GM19463 (cell line): Measurements from ENCODE around the gene B3GAT1.

Experiments
- ATAC-seq: cut with Tn5 transposase; IDR thresholded peaks from one replicate; pipeline ENCODE4 v1.9.1; 2021; ENCODE audit warnings: mild to moderate bottlenecking, moderate library complexity; ENCODE audit not compliant: unreplicated experiment

The B3GAT1 gene

DNA sequence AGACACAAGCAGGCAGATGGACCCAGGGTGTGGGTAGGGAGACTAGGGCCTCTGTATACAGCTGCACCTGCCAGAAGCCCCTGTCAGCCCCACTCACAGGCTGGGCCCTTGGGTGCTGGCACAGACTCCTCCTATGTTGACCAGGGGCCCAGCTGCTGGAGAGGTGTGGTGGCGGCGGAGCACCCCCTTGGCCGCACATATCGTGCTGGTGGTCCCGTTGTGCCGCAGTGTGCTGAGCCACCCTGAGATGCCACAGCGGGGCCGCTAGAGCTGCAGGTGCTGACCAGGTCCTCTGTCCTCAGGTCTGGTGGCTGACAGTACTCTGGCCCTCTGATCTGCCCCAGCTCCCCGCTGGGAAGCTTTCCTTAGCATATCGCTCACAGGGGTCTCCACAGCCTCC, 30.2 kb upstream of the B3GAT1 start:
- ATAC-seq = no peak

DNA sequence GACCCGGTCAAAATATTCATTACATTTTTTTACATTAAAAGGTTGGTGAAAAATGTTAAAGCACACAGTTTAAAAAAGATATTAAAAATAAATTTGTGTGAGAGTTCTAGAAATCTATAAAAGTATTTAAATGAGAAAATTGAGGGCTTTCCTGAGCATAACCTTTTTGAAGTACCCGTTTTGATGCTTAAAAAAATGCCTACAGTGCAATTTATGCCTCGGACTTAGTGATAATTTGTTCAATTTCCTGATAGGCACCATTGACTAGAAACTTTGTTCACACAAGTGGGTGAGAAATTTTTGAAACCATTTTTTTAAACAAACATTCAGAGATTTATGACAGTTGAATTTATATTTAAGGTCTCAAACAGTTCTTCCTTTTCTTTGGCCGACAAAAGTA, 29.7 kb upstream of the B3GAT1 start:
- no peak for ATAC-seq

GRCh38 chr11:134441281-134441680, 29.2 kb upstream of the B3GAT1 start:
- no peak for ATAC-seq

- ATAC-seq = no peak
Measured at GRCh38 chr11:134440851-134441250, 28.8 kb upstream of the B3GAT1 start.

GRCh38 chr11:134438542-134439537, 26.8 kb upstream of the B3GAT1 start:
- no peak for ATAC-seq

- ATAC-seq = no peak
Measured at GRCh38 chr11:134437821-134438220, 25.8 kb upstream of the B3GAT1 start.

GRCh38 chr11:134436781-134437180, 24.7 kb upstream of the B3GAT1 start:
- ATAC-seq = no peak

GRCh38 chr11:134433806-134434205, 21.8 kb upstream of the B3GAT1 start:
- no peak for ATAC-seq

- ATAC-seq = no peak
Measured at GRCh38 chr11:134433251-134433650, 21.2 kb upstream of the B3GAT1 start.

DNA sequence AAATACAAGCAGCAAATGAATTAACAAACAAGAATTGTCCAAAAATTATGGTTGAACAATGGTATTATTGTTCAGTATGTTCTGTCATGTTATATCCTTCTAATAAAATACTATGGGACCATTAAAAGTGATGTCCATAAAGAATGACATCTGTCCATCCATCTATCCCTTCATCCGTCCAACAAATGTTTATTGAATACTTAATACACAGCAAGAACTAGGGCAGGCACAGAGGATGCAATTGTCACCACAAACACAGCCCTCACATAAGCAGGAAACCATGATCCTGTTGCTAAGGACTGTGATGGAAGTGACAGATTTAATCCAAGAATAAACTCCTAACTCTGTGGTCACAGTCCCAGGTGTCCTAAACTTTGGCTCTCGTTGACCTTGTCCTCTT, 20.7 kb upstream of the B3GAT1 start:
- no peak for ATAC-seq

DNA sequence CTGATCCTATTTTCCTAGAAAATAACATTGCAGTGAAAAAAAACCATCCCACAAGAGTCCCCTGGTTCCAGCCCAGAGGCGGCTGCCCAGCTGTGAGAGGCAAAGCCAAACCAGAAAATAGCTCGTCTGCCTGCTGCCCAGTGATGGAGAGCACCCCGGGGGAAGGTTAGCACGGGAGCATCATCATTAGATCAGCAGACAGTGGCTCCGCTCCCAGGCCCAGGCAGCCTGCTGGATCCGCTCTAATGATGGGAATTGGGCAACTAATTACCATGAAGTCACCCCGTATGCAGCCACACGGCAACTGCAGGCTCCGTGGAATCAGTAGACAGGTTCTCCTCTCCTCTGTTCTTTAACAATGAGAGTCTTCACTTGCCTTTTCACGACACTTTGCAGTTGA, 17.1 kb upstream of the B3GAT1 start:
- ATAC-seq = no peak

GRCh38 chr11:134425816-134426536, 13.9 kb upstream of the B3GAT1 start:
- no peak for ATAC-seq

DNA sequence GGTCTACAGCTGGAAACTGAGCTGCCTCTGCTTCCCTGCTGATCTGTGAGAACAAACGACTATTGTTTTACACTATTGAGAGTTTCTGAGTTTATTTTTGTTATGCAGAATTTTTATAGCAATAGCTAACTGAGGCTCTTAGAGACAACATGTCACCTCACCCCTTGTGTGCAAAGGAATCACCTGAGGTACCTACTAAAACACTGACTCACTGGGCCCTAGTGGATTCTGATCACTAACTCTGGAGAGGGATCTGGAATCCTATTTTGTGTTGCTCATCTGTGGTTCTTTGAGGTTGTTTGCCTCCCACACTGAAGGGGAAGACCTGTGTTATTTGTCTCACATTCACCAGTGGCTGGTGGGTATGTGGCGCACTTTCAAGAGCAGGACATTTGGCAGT, 13.4 kb upstream of the B3GAT1 start:
- no peak for ATAC-seq

DNA sequence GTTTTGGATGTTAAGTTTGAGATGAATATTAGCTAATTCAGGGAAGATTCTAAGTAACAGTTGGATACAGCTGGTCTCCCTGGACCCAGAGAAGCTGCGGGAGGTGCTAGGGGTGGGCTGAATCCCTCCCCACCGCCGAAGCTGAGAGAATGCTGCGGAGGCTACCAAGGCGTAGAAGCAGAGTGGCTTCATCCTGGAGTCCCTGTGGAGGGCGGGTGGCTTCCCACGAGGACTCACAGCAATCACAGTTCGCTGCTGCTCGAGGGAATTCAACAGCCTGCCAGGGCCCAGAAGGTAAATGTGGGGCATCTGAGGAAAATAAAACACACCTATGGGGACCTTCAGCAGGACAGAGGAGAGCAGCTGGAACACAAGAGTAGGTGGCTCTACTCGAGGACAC, 11.1 kb upstream of the B3GAT1 start:
- ATAC-seq = no peak

DNA sequence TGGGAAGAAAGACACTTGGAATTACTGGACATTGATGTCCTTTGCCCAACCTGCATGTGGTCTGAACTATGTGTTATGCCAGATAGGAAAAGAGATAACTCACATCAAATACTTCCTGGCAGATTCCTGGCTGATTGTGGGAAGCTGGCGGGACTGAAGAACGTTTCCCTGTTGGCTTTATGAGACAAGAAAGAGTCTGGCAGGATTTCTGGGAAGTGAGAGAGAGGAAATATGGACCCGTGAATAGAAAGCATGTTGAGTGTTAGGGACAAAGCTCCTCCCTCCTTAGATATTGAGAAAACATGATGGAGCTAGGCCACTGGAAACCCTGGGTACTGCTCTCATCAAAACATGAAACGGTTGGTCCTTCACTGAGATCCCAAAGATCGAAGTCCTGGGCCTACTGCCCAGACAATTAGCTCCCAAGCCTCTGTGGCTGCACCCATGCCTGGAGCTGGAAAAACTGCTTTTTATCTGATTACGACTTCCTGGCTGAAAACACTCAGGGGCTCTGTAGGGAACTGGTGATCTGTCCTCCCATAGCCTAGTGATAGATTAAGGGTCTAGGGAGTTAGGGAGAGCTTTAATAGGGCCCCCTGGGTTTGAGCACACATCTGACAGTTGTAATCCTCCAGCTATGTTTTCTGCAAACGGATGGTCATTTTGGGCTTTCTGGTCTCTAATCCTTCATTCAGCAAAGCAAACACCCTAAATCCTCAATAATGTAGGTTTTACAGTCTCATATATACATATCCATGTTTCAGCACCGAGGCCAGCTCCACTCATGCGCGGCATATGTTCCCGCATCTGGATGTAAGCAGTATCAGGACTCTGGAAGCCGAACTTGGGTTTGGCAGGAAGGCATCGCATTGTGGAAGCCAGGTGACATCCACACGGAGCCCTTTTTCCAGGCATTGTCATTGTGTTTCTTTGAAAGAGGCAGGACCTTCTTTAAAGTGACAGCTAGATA, 6.1 kb upstream of the B3GAT1 start:
- ATAC-seq = no peak

DNA sequence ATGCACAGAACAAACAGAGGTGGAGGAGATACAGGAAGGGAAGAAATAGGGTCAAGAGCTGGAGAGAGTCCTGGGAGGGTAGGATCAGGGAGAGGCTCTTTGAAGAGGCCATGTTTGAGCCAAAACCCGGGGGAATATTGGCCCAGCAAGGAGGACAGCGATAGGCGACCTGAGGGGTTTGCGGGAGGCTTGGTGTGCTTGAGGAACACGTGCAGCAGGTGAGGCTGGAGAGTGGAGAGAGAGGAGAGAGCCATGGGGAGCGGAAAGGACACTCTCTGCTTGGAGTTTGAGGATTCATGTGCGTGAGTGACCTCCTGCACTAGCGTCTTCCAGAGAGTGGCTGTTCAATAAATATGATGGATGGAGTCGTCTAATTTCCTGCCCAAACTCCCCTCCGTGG, 4.7 kb upstream of the B3GAT1 start:
- no peak for ATAC-seq

DNA sequence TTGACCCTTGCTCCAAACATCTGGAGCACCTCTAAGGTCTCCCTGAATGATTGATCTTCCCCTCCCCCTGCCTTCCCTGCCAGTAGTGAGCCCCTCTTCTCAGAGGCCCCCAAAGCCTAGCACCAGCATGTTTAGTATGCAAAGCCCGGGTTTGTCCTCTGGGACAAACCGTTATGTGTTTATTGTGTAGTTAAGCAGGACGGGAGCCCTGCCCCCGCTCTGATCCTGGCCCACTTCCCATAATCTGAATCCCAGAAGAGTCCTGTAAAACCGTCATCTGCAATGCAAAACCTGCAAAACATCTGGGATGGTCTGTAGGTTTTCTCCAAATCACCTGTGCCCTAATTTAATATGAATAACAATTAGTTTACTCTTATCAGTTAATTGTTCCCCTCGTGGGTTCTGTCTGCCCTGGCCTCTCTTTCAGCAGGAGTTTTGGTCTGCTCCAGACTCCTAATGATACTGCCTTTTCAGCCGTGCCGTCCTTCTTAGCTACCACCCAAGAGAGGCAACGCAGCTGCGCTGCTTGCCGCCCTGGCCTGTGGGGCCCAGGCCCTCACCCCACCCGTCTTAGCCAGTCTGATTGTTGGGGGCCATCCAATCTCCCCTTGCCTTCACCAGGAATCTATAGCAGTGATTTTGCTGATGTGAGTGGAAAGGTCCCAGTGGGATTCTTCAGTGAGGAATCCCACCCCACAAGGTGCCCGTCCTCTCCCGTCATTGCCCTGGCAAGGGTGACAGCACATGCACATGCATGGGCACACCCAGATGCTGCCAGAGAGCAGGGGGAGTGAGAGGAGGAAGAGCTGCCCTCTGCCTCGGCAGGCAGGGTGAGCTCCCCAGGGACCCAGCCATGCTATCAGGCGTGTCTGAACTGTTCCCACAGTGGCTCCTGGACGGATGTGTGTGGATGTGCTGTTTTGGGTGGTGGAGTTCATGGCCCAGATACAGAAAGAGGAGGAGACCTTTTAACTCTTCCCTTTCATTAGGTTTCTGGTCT, 3.0 kb upstream of the B3GAT1 start:
- no peak for ATAC-seq

GRCh38 chr11:134413826-134414731, 2.0 kb upstream of the B3GAT1 start:
- no peak for ATAC-seq
